ENCODE results near the gene IRAK1. TPM values are rescaled to one million over a fixed set of nuclear protein-coding genes. Genes with fewer than 3 reads are reported as not detected.

IRAK1 gene
- total and polyA plus RNA-seq, 2 of the 13 experiments (the other 11 are each of a cell fraction or from before 2014, with no cell fraction given): 57.7 to 77.3 TPM

- peaks cover 44% of the 10 kb centered on the region for H3K4me1 ChIP-seq (ENCODE audit: insufficient read depth, low read length)
- no peak for ATAC-seq
- WGBS (ENCODE audit: low lambda C conversion rate): 89% methylated on average over 4 of the region's 11 CpGs
- no peak for FAIRE-seq
- H4K20me1 ChIP-seq (ENCODE audit: insufficient read depth, low read length): no peaks in the 10 kb centered on the region
- in situ Hi-C loops (cut with HindIII; ENCODE audit: extremely low pct_ligation_motif_present, low pct_unique_long_range_greater_than_20kb) (no loop called here), intact Hi-C loops (cut with micrococcal nuclease; ENCODE audit: unreplicated experiment) (loop anchor here (2.0 kb wide), 1 partner anchor 36 kb away; no protein-coding TSS in a partner anchor)
- no peak overlapping the region for H3K4me3 ChIP-seq (replicated peaks in 1 of 3; ENCODE audit: insufficient read depth in 1 of 3, low read depth in 2 of 3, low read length in 3 of 3)
- no peaks in the 10 kb centered on the region for H3K9me3 ChIP-seq (ENCODE audit: low read length)
- H3K9ac ChIP-seq (ENCODE audit: insufficient read depth, low read depth, low read length): no peak overlapping the region
- H3K36me3 ChIP-seq (replicated peaks in 1 of 2; ENCODE audit: control insufficient read depth in 1 of 2, insufficient read depth in 2 of 2, low read length in 2 of 2): peaks cover 0 to 7% of the 10 kb centered on the region in 2 experiments; a peak in 1 of 5 replicates
- peak overlapping the region; percentile 78; the same call in 1 of the 2 replicates for H3K4me2 ChIP-seq (ENCODE audit: low read depth, low read length)
- DNase-seq (ENCODE audit: low spot score): no peak
- ChIA-PET POLR2A (interaction anchor here (1.3 to 1.8 kb wide), 4 partner anchors 9 to 17 kb away, joined by 3 to 6 read pairs (median 5); no protein-coding TSS in a partner anchor), CTCF (ENCODE audit: low intra/inter-chr PET ratio, low total read pairs) (no interaction called here)
- BruUV-seq (replicated peaks): no TSS peak
- H3K27ac ChIP-seq (ENCODE audit: extremely low read length, insufficient read depth, low read length): no peak overlapping the region
- no peak overlapping the region for H2AFZ ChIP-seq (ENCODE audit: low read length)
- peaks cover 15% of the 10 kb centered on the region for H3K79me2 ChIP-seq (ENCODE audit: insufficient read depth, low read length)
- no peaks in the 10 kb centered on the region for H3K27me3 ChIP-seq (ENCODE audit: control insufficient read depth in 1 of 2, insufficient read depth in 2 of 2, low read length in 2 of 2)
- TF ChIP-seq, protein P1, sequence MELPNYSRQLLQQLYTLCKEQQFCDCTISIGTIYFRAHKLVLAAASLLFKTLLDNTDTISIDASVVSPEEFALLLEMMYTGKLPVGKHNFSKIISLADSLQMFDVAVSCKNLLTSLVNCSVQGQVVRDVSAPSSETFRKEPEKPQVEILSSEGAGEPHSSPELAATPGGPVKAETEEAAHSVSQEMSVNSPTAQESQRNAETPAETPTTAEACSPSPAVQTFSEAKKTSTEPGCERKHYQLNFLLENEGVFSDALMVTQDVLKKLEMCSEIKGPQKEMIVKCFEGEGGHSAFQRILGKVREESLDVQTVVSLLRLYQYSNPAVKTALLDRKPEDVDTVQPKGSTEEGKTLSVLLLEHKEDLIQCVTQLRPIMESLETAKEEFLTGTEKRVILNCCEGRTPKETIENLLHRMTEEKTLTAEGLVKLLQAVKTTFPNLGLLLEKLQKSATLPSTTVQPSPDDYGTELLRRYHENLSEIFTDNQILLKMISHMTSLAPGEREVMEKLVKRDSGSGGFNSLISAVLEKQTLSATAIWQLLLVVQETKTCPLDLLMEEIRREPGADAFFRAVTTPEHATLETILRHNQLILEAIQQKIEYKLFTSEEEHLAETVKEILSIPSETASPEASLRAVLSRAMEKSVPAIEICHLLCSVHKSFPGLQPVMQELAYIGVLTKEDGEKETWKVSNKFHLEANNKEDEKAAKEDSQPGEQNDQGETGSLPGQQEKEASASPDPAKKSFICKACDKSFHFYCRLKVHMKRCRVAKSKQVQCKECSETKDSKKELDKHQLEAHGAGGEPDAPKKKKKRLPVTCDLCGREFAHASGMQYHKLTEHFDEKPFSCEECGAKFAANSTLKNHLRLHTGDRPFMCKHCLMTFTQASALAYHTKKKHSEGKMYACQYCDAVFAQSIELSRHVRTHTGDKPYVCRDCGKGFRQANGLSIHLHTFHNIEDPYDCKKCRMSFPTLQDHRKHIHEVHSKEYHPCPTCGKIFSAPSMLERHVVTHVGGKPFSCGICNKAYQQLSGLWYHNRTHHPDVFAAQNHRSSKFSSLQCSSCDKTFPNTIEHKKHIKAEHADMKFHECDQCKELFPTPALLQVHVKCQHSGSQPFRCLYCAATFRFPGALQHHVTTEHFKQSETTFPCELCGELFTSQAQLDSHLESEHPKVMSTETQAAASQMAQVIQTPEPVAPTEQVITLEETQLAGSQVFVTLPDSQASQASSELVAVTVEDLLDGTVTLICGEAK (IDR thresholded peaks at IDR 0.05): no peak
- TF ChIP-seq, protein P1 (CRISPR knock-in tag; IDR thresholded peaks at IDR 0.05): no peak
- TF ChIP-seq HMGA1 (CRISPR knock-in tag; conservative IDR thresholded peaks at IDR 0.05): no peak
- TF ChIP-seq SSRP1 (CRISPR knock-in tag; IDR thresholded peaks at IDR 0.05): no peak
- no peak for TF ChIP-seq U2AF1 (optimal IDR thresholded peaks at IDR 0.05; ENCODE audit: low read depth, low read length)
- no peak for TF ChIP-seq KLF16 (CRISPR knock-in tag; IDR thresholded peaks at IDR 0.05)
- no peak for TF ChIP-seq MED1 (CRISPR knock-in tag; IDR thresholded peaks at IDR 0.05)
- TF ChIP-seq TBL1XR1 (IDR thresholded peaks at IDR 0.05; ENCODE audit: borderline replicate concordance, low read length, partially characterized antibody): no peak
- TF ChIP-seq NR2C2 (CRISPR knock-in tag; IDR thresholded peaks at IDR 0.05; ENCODE audit: borderline replicate concordance): no peak
- TF ChIP-seq ZNF124 (CRISPR knock-in tag; IDR thresholded peaks at IDR 0.05): no peak
- no peak for TF ChIP-seq ZNF746 (CRISPR knock-in tag; IDR thresholded peaks at IDR 0.05)
- TF ChIP-seq ZNF354B (CRISPR knock-in tag; IDR thresholded peaks at IDR 0.05): no peak
- TF ChIP-seq KLF6 (CRISPR knock-in tag; IDR thresholded peaks at IDR 0.05): no peak
- TF ChIP-seq NFKB2 (CRISPR knock-in tag; IDR thresholded peaks at IDR 0.05; ENCODE audit: borderline replicate concordance): no peak
- TF ChIP-seq, protein P2, sequence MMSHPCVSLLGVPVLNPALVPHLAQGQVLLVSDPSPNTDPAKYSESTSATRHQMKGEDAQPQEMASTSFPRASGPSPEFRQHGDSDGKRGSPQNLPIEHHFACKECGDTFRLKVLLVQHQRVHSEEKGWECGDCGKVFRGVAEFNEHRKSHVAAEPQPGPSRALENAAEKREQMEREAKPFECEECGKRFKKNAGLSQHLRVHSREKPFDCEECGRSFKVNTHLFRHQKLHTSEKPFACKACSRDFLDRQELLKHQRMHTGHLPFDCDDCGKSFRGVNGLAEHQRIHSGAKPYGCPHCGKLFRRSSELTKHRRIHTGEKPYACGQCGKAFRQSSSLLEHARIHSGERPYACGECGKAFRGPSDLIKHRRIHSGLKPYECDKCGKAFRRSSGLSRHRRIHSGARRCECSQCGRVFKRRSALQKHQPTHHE (CRISPR knock-in tag; IDR thresholded peaks at IDR 0.05; ENCODE audit: borderline replicate concordance): no peak
Observed at GRCh38 chrX:154021131-154021611, 1.5 kb upstream of the IRAK1 start.

Measured in HepG2 (cell line).